ENCODE measurements around the gene NALCN.

Gene NALCN

DNA sequence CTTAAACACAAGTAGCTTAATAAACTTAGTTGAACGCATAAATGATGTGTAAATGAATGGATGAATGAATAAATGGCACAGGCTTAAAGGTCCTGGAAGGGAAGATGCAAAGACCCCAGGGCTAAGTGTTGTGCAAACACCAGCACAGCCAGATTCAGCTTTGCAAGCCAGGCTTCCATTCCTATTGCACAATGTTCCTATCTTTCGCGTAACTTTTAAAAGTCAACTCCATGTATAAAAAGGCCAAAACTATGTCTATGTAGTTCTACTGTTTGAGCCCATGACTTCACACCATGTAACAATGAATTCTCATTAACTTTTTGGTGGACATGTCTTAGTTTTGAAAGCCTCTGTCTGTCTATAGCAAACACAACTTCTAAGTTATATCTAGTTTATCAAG lies 226.0 kb downstream of the NALCN start:
- no peak for DNase-seq

GRCh38 chr13:101185606-101186005 lies 230.7 kb downstream of the NALCN start:
- no peak for DNase-seq

DNA sequence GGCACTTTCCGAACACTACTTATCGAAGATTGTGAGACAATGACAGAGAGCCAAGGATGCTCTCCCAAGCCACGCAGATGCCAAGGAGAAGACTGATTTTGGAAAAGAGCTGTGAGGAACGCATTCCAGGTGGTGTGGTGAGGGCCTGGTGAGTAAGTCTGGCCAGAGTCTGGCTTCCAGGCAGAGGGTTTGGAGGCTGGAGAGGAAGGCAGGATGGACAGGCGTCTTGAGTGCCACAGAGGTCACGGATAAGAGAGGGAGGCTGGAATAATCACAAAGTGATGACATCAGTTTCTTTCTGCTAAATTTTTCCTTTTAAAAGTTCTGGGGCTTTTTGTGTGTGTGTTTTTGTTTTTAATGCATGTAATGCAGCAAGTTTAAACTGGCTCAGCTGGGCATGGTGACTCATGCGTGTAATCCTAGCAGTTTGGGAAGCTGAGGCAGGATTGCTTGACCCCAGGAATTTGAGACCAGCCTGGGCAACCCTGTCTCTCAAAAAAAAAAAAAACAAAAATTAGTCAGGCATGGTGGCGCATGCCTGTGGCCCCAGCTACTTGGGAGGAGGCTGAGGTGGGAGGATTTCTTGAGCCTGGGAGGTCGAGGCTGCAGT lies 235.1 kb downstream of the NALCN start:
- DNase-seq = no peak

DNA sequence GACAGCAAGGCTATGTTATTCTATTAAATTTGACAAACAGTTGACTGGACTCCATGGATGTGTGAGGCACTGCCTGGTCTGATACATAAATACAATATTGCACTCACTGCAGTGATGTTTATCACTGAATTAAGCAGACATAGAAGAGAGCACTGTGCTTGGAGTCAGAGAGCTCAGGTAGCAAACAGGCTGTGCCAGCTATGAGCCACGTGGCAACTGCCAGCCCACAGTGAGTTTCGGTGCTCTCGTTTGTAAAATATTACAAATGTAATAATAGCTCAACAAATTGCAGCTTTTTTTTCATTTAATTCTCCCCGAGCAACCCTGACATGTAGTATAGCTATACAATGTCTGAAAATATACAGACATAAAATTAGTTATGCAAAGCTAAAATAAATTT lies 237.3 kb downstream of the NALCN start:
- no peak for DNase-seq

DNA sequence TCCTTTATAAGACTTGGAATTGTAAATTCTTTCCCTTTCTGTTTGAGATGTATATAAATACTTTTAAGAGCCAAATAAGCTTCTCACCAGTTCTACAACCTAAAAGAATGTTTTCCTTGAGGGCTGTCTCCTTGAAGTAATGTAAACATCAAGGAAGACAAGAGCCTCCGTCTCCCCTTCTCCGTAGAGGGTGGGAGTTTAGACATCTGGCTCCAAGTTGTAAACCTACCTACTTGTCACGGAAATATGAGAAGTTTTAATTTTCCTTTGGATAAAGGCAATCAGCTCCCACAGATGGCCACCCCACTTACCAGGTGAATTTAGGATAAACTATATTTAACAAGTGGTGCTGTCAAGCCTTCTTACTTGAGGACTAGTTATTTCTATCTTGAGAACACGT lies 237.9 kb downstream of the NALCN start:
- peak; percentile 94 for DNase-seq

DNA sequence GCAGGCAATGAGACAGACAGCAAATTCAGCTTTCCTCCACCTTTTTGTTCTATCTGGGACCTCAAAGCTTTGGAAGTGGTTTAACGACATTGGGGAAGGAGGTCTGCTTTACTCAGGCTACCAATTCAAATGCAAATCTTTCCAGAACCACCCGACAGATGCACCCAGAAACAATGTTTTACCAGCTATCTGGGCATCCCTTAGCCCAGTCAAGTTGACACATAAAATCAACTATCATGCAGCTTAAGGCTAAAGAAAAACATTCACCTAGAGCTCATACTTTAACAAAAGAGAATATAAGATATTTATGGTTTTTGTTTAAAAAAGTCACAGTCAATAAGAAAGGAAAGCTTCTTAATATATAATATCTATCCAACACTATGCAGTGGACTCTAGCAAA lies 246.0 kb downstream of the NALCN start:
- no peak for DNase-seq

GRCh38 chr13:101157261-101157660 lies 259.0 kb downstream of the NALCN start:
- DNase-seq = no peak

DNA sequence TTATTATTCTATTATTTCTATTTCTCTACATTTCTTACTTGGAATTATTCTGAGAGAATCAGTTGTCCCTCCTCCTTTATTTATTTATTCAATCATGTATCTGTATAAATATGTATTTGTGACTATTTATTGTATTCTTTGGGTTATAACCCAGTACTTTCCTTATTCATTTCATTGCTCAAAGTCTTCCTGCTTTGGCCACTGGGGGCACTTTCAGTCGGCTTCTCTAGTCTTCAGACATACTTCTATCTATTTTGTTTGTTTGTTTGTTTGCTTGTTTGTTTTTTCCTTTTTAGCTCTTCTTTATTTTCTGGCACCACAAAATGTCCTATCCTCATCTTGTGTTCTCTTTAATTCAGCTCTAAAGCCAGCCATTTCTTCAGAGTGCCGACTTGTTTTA lies 260.4 kb downstream of the NALCN start:
- no peak for DNase-seq

- DNase-seq = no peak
These were observed 264.1 kb downstream of the NALCN start for GRCh38 chr13:101152184-101152583.

DNA sequence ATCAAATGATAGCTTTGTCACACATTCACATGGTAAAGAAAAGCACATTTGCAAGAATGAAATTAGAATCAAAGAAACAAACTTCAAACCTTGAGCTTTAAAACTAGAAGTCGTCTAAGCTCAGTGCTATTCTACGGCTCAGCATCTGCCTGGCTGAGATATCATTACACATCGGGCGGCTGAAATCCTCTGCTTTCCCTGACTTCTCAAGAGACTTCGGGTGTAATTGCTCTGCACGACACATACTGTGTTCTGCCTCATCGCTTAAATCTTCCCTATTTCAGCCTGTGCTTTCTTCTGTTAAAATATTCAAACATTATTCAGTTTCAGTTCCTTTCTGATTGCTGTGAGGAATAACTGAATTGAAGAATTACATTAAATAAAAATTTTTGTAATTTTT lies 265.3 kb downstream of the NALCN start:
- DNase-seq = no peak

DNA sequence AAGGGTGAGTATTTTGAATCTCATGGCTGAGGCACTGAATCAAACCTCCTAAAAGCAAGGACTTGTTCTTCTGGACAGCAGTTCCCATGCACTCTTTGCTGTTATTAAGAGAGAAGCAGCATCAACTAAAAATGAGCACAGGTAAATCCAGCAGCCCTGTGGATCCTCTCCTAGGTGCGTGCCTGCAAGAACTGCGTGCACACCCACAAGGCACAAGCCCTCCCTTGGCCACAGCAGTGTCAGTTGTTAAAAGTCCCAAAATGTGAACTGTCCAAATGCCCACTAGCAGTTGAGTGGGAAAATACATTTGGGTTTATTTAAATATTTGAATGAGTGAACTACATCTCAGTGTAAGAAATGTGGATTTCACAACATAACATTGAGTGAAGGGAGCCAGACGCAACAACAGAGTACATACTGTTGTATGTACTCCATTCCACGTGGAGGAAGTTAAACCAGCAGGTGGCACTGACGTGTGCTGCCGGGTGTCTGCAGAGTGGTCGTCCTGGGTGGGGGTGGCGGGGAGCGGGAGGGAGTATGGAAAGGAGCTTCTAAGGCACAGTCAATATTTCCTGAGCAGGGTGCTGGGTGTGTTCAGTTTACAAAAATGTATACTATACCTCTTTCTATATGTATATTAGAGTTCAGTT lies 266.4 kb downstream of the NALCN start:
- no peak for DNase-seq

DNA sequence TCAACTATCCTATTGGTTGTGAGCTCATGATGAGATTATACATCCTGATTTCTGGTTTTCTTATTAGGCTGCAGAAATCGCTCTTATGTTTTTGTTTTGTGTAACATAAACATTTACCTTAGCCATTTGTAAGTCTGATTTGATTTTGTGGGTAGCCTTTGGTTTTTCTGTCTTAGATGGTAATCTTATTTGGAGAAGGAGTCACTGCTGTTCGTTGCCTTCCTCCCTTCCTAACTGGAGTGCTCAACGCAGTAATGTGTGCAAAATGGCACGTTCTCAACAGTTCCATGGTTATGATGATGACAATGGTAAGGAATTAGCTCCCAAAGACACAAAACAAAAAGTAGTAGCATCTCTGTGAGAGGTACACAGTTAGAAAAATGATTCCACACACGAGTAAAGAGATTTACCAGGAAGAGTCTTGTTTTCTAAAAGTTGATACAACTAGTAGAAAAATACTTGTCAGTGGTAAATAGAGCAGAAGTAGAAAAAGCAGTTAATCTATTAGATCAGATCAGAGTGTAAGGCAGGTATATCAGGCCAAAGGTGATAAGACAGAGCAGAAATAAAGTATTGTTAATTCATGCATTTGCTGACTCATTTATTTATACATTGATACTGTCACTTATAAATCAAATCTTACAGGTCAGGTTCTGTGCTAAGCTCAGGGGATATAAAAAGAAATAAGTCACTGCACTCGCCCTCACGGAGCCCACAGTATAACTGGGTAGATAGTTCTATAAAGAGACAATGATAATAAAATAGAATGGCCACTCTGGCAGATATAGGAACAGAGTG lies 270.0 kb downstream of the NALCN start:
- DNase-seq = no peak

GRCh38 chr13:101144808-101145419 lies 271.4 kb downstream of the NALCN start:
- no peak for DNase-seq

DNA sequence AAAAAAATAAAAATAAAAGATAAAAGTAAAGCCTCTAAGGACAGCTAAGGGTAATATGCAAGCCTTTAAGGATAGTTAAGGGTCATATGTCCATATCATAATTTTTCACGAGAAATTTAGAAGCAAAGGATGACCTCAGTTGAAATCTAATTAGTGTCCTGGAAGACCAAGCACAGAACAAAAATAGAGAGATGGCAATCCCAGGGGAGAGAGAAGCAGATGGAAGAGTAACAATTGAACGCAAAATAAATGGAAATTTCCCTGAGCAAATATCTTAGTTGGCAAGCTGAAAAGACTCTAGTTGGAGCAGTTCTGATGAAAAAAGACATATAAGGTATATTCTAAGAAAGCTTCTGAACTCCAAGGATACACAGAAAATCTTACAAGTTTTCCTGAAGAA lies 275.4 kb downstream of the NALCN start:
- DNase-seq = no peak

- no peak for DNase-seq
These were observed 276.1 kb downstream of the NALCN start for GRCh38 chr13:101140087-101140770.

- no peak for DNase-seq
These were observed 277.2 kb downstream of the NALCN start for GRCh38 chr13:101139081-101139480.

GRCh38 chr13:101127741-101128353 lies 288.5 kb downstream of the NALCN start:
- DNase-seq = no peak

DNA sequence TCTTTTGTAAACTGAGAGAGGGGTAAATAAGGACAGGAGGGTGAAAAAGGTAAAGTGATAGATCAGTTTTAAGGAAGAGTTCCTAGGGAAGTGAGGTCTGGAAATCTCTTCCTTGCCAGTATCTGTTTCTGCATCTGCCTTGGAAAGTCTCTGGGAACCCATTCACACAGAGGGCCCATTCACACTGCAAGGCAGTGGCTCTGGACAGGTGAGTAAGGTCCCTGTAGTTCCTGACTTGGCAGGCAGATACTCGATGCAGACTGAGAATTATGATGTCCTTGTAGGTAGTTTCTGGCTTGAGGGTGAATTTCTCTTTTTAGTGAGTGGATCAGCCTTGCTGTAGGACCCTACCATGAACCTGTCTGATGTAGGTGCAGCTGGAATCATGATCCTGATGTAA lies 293.3 kb downstream of the NALCN start:
- DNase-seq = no peak

DNA sequence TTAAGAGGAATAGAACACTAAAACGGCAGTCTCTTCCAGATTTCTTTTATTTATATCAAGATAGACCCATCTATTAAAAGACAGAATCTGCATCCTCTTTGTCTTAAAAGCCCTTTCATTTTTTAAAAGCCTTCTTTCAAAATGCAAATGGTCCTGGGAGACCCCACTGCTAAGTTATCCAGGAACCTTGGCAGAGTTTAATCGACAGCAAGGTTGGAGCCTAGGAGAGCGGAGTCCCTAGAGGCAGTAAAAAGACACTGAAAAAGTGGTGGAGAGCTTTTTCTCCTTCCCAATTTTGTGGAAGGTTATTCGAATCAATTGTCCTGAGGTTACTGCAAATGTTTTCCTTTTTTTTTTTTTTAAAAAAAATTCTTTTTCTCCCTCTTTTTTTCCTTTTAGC lies 294.7 kb downstream of the NALCN start:
- DNase-seq = no peak

DNA sequence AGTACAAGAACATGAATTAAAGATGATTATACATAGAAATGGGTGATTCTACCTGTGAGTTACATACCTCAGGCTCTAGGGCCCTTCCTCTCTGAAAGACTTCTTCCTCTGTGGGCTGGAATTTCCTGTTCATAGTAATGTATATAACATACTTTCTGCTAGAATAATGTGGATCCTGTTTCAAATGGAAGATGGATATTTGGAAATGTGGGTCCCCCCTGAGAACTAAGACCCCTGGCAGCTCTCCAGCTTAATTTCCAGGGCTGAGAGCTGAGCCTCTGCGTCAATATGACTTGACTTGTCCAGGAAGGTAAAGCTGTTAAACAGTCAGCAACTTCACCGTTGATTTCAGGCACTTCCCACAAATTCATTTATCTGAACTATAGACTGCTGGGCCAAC lies 296.3 kb downstream of the NALCN start:
- no peak for DNase-seq

- no peak for DNase-seq
These were observed 299.5 kb downstream of the NALCN start for GRCh38 chr13:101116826-101117225.

DNA sequence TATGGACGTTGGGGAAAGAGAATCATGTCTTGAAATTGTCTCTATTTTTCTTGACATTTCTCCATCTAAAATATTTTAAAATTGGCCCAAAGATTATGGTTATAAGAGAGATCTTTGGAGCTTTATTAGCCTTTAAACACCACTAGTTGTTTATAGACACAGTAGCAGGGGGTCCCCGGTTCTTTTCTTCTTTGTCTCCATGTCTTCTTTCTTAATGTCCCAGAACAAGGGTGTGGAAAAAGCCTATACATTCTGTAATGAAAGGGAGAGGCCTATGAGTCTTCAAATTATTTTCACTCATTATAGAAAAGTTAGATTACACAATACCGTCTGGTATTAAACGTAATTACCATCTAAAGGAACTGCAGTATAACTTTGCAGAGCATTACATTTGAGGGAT lies 300.0 kb downstream of the NALCN start:
- DNase-seq = no peak

DNA sequence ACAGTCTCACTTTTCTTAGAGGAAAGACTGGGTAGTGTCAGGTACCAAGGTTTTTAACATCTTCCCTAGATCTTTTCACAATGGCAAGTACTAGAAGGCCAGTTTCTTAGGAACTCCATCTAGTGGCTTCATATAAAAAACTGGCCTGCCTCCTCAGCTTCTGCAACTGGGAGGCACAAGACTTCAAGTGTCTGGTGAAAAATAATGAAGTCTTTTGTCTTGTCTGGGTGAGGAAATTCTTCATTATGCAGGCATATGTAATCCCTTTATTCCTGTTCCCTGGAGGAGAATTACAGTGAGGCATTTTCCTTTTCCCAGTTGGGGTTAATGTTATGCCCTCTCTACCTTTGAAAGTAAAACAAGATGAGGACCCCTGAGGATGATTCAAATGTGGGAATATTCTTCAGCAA lies 300.5 kb downstream of the NALCN start:
- DNase-seq = no peak
